Neutrophil (primary cell): ENCODE results near the gene ATG5.

Experiments
- H3K27ac ChIP-seq: fragments of 200-600 bp; sonication (generic); 2 replicates; pipeline ENCODE4 v1.5.1; 2016; ENCODE audit warnings: mild to moderate bottlenecking, moderate library complexity
- H3K27me3 ChIP-seq: fragments of 200-600 bp; sonication (generic); 2 replicates; pipeline ENCODE4 v1.6.0; 2016; ENCODE audit warnings: mild to moderate bottlenecking
- H3K36me3 ChIP-seq: fragments of 200-600 bp; sonication (generic); 2 replicates; pipeline ENCODE4 v1.5.1; 2017
- H3K4me1 ChIP-seq, 2 experiments: fragments of 200-600 bp in 1 of 2; sonication (generic) in 1 of 2; 1 replicate in 1 of 2; 2 replicates in 1 of 2; pipeline versions ENCODE4 v1.5.1 to v1.6.1; 2013 to 2016; ENCODE audit warnings: low read depth in 1 of 2, low read length in 1 of 2, mild to moderate bottlenecking in 1 of 2, moderate library complexity in 1 of 2; ENCODE audit not compliant: control insufficient read depth in 1 of 2, insufficient read depth in 1 of 2
- H3K4me3 ChIP-seq, 2 experiments: fragments of 200-600 bp in 1 of 2; sonication (generic) in 1 of 2; 1 replicate in 1 of 2; 2 replicates in 1 of 2; pipeline ENCODE4 v1.5.1; 2013 to 2016; ENCODE audit warnings: low read depth in 1 of 2, low read length in 1 of 2, mild to moderate bottlenecking in 1 of 2, moderate library complexity in 1 of 2
- H3K9me3 ChIP-seq: fragments of 200-600 bp; sonication (generic); 2 replicates; pipeline ENCODE4 v1.5.1; 2016
- CTCF ChIP-seq: fragments of 200-600 bp; sonication (generic); IDR thresholded peaks from 2 replicates; pipeline ENCODE4 v1.5.1; 2016; ENCODE audit warnings: antibody characterized with exemption

The ATG5 gene

GRCh38 chr6:106308985-106309384 is 16.6 kb downstream of the ATG5 start:
- Histone ChIP-seq H3K27ac (no peak overlapping the region), H3K4me3 (no peak overlapping the region), H3K4me1 (peaks cover 0 to 8% of the 10 kb centered on the region in 2 experiments), H3K27me3 (no peaks in the 10 kb centered on the region), H3K36me3 (peaks cover 20% of the 10 kb centered on the region), H3K9me3 (no peaks in the 10 kb centered on the region)
- TF ChIP-seq CTCF = no peak

GRCh38 chr6:106305740-106306139 is 19.8 kb downstream of the ATG5 start:
- TF ChIP-seq CTCF = no peak
- Histone ChIP-seq H3K4me1 (no peaks in the 10 kb centered on the region), H3K27ac (no peak overlapping the region), H3K27me3 (no peaks in the 10 kb centered on the region), H3K36me3 (peaks cover 16% of the 10 kb centered on the region), H3K4me3 (no peak overlapping the region), H3K9me3 (no peaks in the 10 kb centered on the region)

- no peaks in the 10 kb centered on the region for H3K36me3 ChIP-seq
- H3K27me3 ChIP-seq = no peaks in the 10 kb centered on the region
- H3K27ac ChIP-seq = no peak overlapping the region
- no peaks in the 10 kb centered on the region for H3K9me3 ChIP-seq
- no peak for TF ChIP-seq CTCF
- H3K4me3 ChIP-seq = no peak overlapping the region
- H3K4me1 ChIP-seq = no peaks in the 10 kb centered on the region
These were observed 24.6 kb downstream of the ATG5 start for GRCh38 chr6:106300944-106301343.

GRCh38 chr6:106300020-106300780 is 25.4 kb downstream of the ATG5 start:
- Histone ChIP-seq H3K27ac (no peak overlapping the region), H3K9me3 (no peaks in the 10 kb centered on the region), H3K4me3 (no peak overlapping the region), H3K4me1 (no peaks in the 10 kb centered on the region), H3K27me3 (no peaks in the 10 kb centered on the region), H3K36me3 (no peaks in the 10 kb centered on the region)
- TF ChIP-seq CTCF = no peak

- Histone ChIP-seq H3K4me3 (no peak overlapping the region), H3K36me3 (peaks cover 22% of the 10 kb centered on the region), H3K4me1 (no peaks in the 10 kb centered on the region), H3K27ac (no peak overlapping the region), H3K9me3 (no peaks in the 10 kb centered on the region), H3K27me3 (no peaks in the 10 kb centered on the region)
- no peak for TF ChIP-seq CTCF
These were observed 32.4 kb downstream of the ATG5 start for GRCh38 chr6:106293116-106293515.
